T-helper 9 cell (primary cell): ENCODE results near the gene ANKRD49.

Experiments
- DNase-seq: peaks from one replicate; pipeline ENCODE4 v3.0.0-alpha.2; 2020

Gene ANKRD49

DNA sequence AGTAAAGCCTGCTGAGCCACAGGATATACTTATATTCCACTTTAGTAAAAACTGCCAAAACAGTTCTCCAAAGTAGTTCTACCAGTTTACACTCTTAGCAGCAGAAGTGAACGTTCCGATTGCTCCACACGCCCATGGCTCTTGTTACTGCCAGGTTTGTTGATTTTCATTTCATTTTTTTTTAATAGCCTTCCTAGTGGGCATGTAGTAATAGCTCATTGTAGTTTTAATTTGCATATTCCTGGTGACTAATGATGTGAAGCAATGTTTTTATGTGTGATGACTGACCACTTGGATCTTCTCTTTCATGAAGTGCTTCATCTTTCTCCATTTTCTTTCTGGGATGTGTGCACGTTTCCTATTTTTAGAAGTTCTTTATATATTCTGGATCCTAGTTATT lies 13.7 kb downstream of the ANKRD49 start:
- no peak for DNase-seq

DNA sequence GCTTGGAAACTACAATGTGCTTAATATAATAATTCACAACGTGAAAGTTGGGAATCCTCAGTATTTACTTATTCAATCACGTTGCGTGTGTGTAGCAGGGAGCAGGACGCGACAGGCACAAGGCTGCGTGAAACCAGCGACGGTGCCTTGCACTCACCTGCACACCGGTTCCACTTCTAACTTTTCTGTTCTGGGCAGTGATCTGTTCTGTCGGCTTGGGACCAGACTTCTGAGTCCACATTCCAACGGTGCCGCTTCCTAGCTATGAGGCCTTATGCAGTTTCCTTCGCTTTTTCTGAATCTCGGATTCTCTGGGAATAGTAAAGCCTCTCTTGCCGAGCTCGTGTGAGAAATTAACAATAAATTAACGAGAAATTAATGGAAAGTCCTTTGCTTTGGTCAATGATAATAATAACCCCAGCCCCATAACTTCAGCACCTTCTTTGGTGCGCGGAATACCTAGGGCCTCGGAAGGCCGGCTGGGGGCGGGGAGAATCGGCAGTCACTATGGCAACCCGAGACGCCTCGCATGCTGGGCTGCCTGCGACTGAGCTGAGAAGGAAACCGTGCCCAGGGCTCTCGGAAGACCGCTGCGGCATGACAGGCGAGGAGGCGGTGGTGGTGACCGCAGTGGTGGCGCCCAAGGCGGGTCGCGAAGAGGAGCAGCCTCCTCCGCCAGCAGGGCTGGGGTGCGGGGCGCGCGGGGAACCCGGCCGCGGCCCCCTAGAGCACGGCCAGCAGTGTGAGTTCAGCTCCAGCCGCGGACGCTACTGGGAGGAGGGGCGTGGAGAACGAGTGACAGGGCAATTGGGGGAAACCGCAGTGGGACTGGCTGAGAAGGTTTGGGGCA lies 18.4 kb downstream of the ANKRD49 start, which contains the start of gene C11orf97:
C11orf97 (plus strand) TSS at position 530 of the 850 bp plus-strand sequence; CDS start at position 598, 68 bp downstream.
- DNase-seq: peak; percentile 28

DNA sequence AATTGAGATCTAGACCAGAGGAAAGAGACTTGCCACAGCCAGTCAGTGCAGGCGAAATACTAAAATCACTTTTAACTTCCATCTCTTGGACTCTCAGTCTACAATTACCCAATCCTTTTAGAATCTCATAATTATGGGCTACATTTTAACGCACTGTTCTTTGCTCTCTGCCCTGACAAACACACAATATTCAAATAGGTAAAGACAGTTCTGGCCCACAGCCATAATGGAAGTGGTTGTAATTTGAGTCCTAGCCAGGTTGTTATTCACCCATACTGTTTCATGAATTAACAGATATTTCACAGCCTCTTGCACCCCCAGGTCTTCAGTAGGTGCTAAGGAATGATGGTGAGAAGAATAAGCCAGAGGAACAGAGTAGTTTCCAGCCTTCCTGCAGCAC lies 19.3 kb downstream of the ANKRD49 start:
- no peak for DNase-seq

DNA sequence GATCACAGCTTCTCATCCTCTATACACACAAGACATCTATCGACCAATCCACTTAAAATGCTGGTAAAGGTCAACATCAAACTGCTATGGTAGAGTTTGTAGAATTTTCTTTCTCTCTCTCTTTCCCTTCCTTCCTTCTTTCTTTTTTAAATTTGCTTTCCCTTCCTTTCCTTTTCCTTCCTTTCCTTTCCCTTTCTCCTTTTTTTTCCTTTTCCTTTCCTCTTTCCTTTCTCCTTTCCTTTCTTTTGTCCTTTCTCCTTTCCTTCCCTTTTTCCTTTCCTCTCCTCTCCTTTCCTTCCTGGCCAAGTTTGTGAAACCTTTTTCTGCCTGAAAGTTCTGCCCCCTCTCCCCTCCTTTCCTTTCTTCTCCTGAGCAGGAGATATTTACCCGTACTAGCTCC lies 21.6 kb downstream of the ANKRD49 start:
- no peak for DNase-seq

DNA sequence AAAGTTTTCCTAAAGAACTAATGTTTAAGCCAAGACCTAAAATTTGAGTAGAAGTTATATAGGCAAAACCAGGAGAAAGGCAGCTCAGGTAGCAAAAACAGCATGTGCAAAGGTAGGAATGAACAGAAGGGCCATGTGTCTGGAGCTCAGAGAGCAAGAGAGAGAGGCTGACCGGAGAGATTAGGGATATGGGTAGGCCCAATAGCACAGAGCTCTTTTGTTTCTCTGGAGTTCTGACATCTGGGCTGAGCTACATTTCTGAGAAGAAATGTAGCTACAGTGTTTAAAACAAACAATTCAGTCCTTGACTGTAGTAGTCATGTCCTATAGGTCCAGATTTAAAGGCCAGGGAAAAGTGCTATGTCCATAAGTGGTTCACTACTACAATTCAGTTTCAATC lies 22.9 kb downstream of the ANKRD49 start:
- no peak for DNase-seq

DNA sequence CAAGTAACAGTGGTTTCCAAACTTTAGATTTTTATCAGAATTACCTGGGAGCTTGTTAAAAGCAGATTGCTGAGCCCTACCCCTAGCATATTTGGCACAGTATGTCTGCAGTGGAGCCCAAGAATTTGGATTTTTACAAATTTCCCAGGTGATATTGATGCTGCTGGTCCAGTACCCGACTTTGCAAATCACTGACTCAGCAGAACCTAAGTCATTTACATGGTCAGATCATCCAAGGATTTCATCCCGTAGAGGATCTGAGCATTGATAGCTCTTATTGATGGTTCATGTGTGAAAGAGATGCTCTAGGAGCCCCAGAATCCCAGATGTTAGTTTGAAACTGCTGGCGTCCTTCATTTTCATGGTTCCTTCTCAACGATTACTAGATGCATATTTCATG lies 24.5 kb downstream of the ANKRD49 start:
- no peak for DNase-seq

DNA sequence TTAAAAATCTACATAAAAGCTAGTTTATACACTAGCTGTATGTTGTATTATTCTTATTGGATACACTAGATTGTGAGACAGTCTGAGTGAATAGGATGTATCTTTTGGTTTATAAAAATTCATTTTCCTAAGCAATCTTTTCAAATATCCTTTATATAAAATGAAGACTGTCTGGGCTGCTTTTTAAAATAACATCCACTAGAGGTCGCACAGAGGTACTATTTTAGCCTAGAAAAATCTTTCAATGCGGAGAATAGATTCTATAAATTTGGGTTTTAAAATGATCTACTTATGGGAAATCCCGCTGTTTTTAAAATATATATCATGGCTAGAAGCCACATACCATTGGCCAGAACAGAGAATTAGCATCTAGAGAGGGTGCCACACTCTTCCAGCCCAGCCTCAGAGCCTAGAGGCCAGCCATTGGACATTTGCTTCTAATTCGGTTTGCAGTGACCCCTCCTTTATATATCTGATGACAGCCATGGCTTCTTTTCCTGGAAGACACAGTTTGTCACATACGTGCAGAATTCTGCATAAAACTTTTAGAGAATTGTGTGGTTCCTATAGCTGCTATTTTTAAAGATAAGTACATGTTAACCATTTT lies 25.8 kb downstream of the ANKRD49 start:
- DNase-seq: no peak

DNA sequence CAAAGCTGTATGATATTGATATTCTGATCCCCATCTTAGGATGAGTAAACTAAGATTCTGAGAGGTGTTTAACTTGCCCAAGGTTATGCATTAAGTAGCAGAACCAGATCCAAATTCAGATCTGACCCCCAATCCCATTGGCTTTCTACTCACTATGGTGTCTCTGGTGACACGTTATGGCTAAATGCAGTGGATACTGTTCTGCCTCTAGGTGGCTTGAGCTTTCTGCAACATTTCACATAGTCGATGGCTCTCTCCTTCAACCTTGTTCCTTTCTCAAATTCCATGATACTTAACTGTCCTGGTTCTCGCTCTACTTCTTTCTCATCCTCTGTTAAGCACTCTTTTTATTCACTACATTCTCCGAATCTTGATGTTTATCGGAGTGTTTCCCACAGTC lies 27.9 kb downstream of the ANKRD49 start:
- DNase-seq: no peak

DNA sequence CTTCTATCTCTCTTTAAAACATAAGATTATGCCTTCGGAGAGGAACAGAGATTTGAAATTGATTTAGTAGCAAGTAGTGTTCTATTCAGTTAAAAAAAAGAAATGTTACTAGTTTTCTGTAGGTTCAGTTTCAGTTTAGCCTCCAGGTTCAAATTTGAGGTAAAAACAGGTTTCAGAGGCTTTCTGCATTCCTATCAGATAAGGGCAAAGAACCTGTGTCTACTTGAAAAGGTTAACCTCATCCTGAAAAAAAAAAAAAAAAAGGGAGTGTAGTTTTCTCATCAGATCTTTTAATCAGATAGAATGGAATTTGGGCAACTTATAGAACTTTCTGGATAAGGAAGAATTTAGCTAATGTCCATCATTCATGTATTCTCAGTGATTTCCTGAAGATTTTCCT lies 30.6 kb downstream of the ANKRD49 start:
- no peak for DNase-seq

DNA sequence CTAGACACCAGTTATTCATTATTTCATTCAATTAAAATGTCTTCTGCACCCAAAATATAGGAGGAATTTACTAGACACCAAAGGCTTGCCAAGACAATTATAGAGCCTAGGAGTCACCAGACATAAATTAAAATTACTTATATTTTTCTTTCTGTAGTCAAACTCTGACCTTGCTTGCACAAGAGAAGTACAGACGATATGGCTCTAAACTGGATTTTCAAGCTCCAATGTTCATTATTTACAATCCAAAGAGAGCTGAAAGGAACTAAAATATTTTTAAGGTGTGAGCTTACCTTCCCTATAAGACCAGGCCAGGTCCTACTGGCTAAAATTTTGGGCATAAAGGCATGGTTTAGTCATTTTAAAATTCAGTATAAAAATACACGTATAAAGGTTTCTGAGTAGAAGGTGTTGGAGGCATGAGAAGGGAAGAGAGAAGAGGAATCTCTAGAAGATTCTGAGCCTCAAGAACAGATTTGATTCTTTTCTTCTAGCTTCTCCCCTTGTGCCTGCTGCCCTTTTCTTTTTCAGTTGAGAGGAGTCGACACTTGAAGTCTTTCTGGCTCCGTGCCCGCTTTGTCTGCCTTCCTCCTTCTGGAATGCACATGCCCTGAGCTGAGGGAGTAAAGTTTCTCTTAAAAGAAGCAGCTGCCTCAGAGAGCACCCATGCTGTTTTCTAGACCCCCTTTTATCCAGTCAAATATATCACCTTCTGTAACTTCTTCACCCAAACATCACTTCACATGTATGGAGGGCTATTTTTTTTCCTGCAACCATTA lies 32.0 kb downstream of the ANKRD49 start:
- no peak for DNase-seq

DNA sequence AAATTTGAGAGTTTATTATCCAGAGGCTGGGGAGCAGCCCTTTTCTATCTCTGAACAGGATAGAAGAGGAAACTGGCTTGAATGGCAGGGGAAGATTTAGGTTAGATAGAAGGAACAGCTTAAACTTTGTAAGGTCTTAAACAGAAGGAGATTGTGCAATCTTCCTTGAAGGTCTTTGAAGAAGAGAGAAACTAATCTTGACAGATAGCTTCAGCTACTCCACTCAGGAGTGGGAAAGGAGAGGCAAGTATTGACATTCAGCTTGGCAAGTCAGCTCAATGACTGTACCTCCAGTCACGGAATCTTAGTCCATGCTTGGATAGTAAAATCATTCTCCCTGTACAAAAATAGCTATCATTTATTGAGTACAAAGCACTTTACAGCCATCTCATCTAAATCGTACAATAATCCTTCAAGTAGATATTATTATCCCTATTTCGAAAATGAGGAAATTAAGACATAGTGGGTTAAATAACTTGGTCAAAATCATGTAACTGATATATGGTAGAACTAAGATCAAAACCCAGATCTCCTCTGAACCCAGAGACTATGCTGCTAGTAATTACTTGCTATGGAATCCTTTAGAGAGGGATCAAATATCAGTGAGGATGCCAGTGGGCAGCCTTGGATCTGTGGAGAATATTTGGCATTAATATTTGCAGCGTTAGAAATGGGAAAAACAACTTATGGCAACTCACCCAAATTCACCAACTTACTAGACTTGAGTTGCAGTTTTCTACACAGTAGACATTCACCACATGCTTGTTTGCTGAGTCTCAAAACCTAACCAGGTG lies 33.1 kb downstream of the ANKRD49 start:
- DNase-seq: no peak

DNA sequence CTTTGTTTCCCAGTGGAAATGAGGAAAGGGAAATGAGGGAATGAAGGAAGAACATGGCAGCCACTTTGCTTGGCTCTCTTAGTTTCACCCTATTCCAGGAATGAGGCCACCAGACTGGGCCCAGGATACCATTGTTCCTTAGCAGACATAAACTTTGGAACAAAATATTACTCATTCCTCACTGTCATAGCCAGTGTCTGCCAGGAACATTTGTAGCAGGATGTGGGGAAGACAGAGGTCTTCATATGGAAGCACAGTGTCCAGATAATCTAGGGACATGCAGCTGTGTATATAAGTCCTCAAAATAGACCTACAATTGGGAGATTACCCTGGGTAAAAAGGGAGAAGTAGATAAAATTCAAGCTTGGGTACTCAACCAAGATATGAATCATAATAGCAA lies 34.8 kb downstream of the ANKRD49 start:
- no peak for DNase-seq

DNA sequence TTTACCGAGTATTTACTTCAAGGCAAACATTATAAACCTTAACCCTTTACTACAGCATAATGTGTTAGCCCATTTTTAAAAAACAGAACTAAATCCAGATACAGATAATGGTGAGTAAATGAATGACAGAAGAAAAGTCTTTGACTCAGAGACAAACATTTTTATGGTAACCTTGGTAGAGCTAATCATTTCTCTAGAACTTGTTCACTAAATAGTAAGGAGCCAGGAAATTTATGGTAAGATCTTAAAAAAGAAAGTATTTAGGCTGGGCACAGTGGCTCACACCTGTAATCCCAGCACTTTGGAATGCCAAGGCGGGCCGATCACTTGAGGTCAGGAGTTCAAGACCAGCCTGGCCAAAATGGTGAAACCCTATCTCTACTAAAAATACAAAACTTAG lies 38.4 kb downstream of the ANKRD49 start:
- no peak for DNase-seq

DNA sequence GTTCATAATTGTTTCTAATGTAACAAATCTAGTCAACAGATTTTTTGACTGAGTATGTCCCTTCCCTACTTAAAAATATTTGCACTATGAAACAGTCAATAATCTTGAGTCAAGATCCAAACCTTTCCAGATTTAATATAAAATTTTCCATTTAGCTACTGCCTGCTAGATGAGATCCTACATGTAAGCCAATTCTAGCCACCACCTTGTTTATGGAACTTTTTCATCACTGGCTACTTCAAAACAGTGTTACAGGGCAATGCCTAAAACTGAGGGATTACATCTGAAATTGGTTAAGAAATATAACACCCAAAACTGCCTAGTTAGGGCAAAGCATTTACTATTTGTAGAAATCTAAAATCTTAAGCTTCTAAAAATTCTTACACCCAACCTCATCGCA lies 39.4 kb downstream of the ANKRD49 start:
- DNase-seq: no peak

DNA sequence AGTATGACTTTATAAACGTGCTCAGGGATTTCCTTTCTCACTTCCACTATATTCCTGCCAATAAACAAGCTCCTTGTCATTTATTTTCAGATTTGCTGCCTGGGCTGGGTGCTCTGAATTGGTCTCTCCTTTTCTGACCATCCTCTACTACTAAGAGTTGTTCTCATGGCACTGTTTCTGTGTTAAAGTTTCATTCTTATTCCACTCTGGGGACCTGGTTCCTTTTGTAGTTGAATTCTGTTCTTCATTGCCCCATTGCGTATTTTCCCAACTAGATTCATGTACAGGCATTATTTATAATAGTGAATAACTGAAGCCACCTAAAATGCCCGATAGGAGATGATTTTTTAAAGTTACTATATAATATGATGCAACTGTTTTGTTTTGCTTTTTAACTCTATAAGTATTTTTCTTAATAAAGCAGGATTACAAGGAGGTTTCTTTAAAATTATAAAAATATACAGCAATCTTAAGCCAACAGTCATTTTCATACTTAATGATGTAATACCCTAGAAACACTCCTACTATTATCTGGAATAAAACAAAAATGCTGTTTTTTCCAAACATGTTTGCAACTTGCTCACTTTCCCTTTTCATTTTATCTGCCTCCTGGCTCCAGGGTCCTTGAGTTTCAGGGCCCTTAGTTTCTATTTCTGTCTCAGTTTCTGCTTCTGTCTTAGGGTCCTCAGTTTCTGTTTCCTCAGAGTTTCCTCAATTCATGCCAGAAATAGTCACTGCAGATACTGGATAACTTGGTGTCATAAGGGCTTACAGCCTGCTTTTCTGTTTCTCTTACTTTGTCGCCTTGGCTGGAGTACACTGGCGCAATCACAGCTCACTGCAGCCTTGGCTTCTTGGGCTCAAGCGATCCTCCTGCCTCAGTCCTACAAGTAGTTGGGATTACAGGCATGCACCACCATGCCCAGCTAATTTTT lies 40.2 kb downstream of the ANKRD49 start:
- no peak for DNase-seq

DNA sequence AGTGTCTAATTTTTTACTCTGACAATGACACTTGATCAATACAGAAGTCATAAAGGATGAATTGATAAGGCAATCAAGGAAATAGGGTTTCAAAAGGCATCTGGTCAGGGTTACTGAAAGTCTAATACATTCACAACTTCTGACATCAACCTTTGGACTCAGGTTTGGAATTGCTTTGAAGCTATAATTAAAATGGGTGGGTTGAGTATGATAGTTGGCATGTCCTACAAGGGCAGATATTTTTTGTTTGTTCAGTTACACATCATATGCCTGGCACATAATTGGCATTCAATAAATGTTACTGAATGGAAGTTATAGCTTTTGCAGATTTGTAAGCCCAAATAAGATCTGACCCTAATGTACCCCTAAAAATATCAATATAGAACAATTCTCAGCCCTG lies 42.6 kb downstream of the ANKRD49 start:
- no peak for DNase-seq

DNA sequence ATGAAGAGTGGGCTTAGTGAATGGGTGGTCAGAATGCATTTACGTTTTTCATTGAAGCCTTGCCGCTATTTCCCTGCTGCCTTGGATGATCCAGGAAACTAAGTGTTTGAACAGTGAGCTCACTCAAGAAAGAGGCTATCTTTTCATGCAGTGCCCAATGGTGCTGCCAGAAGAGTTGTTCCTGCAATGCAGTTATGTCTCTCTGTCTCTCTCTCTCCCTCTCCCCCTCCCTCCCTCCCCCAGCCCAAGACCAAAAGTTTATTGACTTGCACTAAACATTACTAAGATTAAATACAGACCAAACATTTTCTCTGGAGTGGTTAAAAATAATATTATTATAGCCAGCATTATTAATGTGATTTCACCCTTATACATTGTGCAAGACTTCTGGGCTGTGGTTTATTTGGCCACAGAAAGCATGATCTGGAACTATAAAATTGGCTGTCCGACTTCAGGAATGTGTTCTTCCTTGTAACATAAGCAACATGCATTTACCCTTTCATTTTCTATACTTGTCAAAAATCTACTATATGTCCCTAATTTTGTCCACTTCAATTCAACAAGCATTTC lies 43.3 kb downstream of the ANKRD49 start:
- no peak for DNase-seq

DNA sequence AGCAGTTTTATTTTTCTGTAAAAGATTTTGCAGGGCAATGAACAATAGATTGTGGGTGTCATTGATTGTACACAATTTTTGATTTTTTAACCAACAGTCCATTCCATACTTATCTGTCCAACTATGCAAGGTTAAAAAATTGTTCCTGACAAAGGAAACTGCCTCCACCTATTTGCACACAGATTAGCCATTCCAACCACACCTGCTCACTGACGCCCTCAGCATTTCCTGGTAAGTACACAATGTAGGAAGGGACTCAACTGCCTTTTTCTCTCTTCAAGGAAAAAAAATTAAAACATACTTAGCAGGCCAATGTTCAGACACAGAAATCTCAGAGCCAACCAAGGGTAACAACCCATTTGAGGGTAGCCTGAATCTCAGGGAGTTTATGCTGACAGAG lies 45.6 kb downstream of the ANKRD49 start:
- DNase-seq: no peak

DNA sequence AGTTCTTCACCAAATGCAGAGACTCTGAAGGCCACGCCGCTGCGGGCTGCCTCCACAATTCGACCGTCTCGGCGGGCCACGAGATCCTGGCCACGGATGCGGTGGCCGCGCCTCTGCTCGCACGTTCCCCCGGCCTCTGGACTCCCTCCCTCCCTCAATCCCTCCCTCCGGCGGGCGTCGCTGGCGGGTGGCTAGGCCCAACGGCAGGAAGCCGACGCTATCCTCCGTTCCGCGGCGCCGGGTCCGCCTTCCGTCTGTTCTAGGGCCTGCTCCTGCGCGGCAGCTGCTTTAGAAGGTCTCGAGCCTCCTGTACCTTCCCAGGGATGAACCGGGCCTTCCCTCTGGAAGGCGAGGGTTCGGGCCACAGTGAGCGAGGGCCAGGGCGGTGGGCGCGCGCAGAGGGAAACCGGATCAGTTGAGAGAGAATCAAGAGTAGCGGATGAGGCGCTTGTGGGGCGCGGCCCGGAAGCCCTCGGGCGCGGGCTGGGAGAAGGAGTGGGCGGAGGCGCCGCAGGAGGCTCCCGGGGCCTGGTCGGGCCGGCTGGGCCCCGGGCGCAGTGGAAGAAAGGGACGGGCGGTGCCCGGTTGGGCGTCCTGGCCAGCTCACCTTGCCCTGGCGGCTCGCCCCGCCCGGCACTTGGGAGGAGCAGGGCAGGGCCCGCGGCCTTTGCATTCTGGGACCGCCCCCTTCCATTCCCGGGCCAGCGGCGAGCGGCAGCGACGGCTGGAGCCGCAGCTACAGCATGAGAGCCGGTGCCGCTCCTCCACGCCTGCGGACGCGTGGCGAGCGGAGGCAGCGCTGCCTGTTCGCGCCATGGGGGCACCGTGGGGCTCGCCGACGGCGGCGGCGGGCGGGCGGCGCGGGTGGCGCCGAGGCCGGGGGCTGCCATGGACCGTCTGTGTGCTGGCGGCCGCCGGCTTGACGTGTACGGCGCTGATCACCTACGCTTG lies 50.2 kb downstream of the ANKRD49 start, which contains the start of gene FUT4:
FUT4 (plus strand) TSS at position 227 of the 951 bp plus-strand sequence; CDS start at position 440, 213 bp downstream.
- DNase-seq: peak; percentile 57
